Measurements from ENCODE around the gene GPR42.
"Not testable (repeated sequence)": the region's sequence is repeated elsewhere in the genome, so short reads cannot be mapped to it uniquely, and the experiment has no call there.

- TF ChIP-seq, protein P1, sequence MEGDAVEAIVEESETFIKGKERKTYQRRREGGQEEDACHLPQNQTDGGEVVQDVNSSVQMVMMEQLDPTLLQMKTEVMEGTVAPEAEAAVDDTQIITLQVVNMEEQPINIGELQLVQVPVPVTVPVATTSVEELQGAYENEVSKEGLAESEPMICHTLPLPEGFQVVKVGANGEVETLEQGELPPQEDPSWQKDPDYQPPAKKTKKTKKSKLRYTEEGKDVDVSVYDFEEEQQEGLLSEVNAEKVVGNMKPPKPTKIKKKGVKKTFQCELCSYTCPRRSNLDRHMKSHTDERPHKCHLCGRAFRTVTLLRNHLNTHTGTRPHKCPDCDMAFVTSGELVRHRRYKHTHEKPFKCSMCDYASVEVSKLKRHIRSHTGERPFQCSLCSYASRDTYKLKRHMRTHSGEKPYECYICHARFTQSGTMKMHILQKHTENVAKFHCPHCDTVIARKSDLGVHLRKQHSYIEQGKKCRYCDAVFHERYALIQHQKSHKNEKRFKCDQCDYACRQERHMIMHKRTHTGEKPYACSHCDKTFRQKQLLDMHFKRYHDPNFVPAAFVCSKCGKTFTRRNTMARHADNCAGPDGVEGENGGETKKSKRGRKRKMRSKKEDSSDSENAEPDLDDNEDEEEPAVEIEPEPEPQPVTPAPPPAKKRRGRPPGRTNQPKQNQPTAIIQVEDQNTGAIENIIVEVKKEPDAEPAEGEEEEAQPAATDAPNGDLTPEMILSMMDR (tag by site-specific recombination; IDR thresholded peaks at IDR 0.05): not testable (repeated sequence)
- not testable (repeated sequence) for TF ChIP-seq ATF2 (tag by site-specific recombination; IDR thresholded peaks at IDR 0.05; ENCODE audit: low read depth); ZNF223 (tag by site-specific recombination; IDR thresholded peaks at IDR 0.05); ZNF585B (tag by site-specific recombination; IDR thresholded peaks at IDR 0.05); ZNF560 (tag by site-specific recombination; IDR thresholded peaks at IDR 0.05; ENCODE audit: borderline replicate concordance); ZNF704 (tag by site-specific recombination; IDR thresholded peaks at IDR 0.05); ZSCAN16 (tag by site-specific recombination; IDR thresholded peaks at IDR 0.05); ZNF549 (tag by site-specific recombination; IDR thresholded peaks at IDR 0.05); ZNF121 (tag by site-specific recombination; IDR thresholded peaks at IDR 0.05); ZNF639 (tag by site-specific recombination; IDR thresholded peaks at IDR 0.05); YY1 (tag by site-specific recombination; IDR thresholded peaks at IDR 0.05); ZNF114 (tag by site-specific recombination; IDR thresholded peaks at IDR 0.05)
- TF ChIP-seq, protein P2, sequence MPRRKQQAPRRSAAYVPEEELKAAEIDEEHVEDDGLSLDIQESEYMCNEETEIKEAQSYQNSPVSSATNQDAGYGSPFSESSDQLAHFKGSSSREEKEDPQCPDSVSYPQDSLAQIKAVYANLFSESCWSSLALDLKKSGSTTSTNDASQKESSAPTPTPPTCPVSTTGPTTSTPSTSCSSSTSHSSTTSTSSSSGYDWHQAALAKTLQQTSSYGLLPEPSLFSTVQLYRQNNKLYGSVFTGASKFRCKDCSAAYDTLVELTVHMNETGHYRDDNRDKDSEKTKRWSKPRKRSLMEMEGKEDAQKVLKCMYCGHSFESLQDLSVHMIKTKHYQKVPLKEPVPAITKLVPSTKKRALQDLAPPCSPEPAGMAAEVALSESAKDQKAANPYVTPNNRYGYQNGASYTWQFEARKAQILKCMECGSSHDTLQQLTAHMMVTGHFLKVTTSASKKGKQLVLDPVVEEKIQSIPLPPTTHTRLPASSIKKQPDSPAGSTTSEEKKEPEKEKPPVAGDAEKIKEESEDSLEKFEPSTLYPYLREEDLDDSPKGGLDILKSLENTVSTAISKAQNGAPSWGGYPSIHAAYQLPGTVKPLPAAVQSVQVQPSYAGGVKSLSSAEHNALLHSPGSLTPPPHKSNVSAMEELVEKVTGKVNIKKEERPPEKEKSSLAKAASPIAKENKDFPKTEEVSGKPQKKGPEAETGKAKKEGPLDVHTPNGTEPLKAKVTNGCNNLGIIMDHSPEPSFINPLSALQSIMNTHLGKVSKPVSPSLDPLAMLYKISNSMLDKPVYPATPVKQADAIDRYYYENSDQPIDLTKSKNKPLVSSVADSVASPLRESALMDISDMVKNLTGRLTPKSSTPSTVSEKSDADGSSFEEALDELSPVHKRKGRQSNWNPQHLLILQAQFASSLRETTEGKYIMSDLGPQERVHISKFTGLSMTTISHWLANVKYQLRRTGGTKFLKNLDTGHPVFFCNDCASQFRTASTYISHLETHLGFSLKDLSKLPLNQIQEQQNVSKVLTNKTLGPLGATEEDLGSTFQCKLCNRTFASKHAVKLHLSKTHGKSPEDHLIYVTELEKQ (tag by site-specific recombination; IDR thresholded peaks at IDR 0.05; ENCODE audit: borderline replicate concordance): not testable (repeated sequence)
- TF ChIP-seq, protein P3, sequence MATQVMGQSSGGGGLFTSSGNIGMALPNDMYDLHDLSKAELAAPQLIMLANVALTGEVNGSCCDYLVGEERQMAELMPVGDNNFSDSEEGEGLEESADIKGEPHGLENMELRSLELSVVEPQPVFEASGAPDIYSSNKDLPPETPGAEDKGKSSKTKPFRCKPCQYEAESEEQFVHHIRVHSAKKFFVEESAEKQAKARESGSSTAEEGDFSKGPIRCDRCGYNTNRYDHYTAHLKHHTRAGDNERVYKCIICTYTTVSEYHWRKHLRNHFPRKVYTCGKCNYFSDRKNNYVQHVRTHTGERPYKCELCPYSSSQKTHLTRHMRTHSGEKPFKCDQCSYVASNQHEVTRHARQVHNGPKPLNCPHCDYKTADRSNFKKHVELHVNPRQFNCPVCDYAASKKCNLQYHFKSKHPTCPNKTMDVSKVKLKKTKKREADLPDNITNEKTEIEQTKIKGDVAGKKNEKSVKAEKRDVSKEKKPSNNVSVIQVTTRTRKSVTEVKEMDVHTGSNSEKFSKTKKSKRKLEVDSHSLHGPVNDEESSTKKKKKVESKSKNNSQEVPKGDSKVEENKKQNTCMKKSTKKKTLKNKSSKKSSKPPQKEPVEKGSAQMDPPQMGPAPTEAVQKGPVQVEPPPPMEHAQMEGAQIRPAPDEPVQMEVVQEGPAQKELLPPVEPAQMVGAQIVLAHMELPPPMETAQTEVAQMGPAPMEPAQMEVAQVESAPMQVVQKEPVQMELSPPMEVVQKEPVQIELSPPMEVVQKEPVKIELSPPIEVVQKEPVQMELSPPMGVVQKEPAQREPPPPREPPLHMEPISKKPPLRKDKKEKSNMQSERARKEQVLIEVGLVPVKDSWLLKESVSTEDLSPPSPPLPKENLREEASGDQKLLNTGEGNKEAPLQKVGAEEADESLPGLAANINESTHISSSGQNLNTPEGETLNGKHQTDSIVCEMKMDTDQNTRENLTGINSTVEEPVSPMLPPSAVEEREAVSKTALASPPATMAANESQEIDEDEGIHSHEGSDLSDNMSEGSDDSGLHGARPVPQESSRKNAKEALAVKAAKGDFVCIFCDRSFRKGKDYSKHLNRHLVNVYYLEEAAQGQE (tag by site-specific recombination; IDR thresholded peaks at IDR 0.05): not testable (repeated sequence)
Observed at GRCh38 chr19:35358834-35359233, 12.0 kb upstream of the GPR42 start.
